ENCODE measurements around the gene NCMAP.

The NCMAP gene

GRCh38 chr1:24636661-24637357, 80.9 kb downstream of the NCMAP start:
- no peak for DNase-seq

DNA sequence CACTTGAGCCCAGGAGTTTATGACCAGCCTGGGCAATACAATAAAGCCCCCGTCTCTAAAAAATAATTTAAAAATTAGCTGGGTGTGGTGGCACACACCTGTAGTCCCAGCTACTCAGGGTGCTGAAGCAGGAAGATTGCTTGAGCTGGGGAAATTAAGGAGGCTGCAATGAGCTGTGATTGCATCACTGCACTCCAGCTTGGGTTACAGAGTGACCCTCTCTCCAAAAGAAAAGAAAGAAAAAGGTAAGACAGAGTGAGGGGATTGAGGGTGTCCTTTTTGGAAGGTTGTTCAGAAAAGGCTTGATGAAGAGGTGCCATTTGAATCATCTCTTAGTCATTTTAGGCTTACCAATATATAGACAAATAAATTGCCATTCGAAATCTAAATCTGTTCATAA, 83.2 kb downstream of the NCMAP start:
- no peak for DNase-seq

DNA sequence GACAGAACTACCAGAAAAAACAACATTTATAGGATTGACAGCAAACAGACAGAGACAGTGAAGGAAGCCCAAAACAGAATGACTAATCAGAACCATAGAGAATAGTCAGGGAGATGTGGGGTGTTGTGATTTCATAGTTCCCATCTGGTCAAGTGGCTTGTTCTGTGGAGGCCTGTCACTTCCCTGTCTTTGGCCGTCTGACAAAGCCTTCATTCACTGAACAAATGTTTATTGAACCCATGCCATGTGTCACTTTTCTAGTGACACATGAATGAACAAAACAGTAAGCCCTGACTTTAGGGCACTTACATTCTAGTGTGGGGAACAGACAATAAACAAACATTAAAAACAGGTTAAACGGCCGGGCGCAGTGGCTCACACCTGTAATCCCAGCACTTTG, 84.0 kb downstream of the NCMAP start:
- no peak for DNase-seq

- no peak for DNase-seq
These were observed 84.4 kb downstream of the NCMAP start for GRCh38 chr1:24640288-24640687.

DNA sequence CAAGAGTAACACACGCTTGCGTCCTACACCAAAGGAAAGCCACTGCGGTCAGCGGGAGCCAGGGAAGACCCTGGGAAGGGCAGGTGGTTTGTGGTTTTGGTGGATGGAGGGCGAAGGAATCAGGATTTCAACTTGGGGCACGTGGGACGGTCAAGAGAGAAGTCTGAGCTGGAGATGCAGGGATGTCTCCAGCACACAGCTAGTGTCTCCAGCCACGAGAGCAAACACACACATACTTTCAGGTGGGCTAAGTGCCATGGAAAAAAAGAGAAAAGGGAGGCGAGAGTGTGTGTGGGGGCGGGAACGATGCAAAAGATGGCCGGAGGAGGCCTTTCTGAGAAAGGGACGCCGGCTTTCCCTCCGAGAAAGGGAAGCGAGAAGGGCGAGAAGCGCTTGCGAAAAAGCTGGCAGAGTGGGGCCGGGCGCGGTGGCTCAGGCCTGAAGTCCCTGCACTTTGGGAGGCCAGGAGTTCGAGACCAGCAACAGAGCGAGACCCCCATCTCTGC, 85.8 kb downstream of the NCMAP start:
- DNase-seq = peak; percentile 36

GRCh38 chr1:24642481-24643362, 86.8 kb downstream of the NCMAP start, which contains the start of gene SRRM1:
TSS of gene SRRM1 (plus strand) at chr1:24643302. CDS start at chr1:24643327, 25 bp downstream.
- DNase-seq = peak; percentile 100

GRCh38 chr1:24643363-24644099, 87.6 kb downstream of the NCMAP start:
- peak; percentile 17 for DNase-seq

GRCh38 chr1:24644100-24644384, 88.2 kb downstream of the NCMAP start:
- peak; percentile 20 for DNase-seq

GRCh38 chr1:24648919-24649318, 93.0 kb downstream of the NCMAP start:
- DNase-seq = no peak

- DNase-seq = no peak
These were observed 96.5 kb downstream of the NCMAP start for GRCh38 chr1:24652382-24652781.

DNA sequence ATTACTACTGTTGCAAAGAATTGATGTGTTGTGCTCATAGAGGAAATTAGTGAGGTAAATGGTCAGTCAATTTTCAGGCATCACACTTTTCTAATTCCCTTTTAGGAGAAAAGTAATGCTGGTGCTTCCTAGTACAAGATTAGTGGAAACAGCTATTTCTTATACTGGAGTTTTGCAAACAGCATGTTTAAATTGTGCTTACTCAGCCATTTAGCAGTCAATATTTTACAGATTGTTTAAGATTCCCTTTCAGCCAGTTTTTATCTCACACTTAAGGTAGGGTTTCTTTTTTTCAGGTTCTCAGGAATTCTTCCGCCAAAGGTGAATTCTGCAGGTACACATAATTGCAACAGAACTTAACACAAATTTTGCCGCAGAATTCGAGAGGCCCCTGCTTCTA, 98.1 kb downstream of the NCMAP start:
- DNase-seq = no peak

DNA sequence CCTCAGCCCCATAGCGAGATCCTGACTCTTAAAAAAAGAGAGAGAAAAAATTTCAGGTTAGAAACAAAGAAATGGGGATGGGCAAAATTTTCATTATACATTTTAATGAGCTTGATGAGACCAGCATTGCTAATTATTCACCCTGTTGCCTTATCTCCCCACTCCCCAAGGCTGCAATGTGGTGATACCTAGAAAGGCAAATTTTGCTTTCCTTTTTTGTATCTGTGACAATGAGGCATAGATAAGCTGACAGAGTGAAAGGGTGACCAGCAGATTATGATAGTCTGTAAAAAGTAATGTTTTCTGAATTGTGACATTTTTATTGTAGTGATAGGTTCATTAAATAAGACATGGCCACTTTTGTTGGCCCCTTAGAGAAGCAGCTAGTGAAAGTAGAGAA, 100.2 kb downstream of the NCMAP start:
- no peak for DNase-seq

GRCh38 chr1:24657781-24658180, 101.9 kb downstream of the NCMAP start:
- DNase-seq = no peak

Data from EL (cell line).